T47D (cell line): ENCODE data around the gene TPRG1L.

Source experiments
- DNase-seq, 2 experiments: peaks; one replicate each; pipeline versions ENCODE4 v3.0.0 to v3.0.0-alpha.2; 2011 to 2012; ENCODE audit warnings: low read depth in 1 of 2, low spot score in 1 of 2
- JUND ChIP-seq: IDR thresholded peaks from 2 replicates; pipeline ENCODE4 v1.6.1; 2012; ENCODE audit warnings: low read depth
- in situ Hi-C: cut with HindIII; loops from 2 replicates; pipeline ENCODE4 v1.10.0; 2016; ENCODE audit warnings: low sequenced_read_pairs, low pct_unique_long_range_greater_than_20kb

TPRG1L gene

GRCh38 chr1:3652548-3653285 is 27.9 kb downstream of the TPRG1L start:
- TF ChIP-seq JUND, result no peak
- in situ Hi-C loops, result no loop called here
- peak; percentile 41 to 52 for DNase-seq

GRCh38 chr1:3653286-3653618 is 28.4 kb downstream of the TPRG1L start:
- in situ Hi-C loops, result no loop called here
- no peak for DNase-seq
- no peak for TF ChIP-seq JUND

- in situ Hi-C loops, result no loop called here
- DNase-seq, result no peak
- TF ChIP-seq JUND, result no peak
Measured at GRCh38 chr1:3654549-3655281, 29.9 kb downstream of the TPRG1L start.

DNA sequence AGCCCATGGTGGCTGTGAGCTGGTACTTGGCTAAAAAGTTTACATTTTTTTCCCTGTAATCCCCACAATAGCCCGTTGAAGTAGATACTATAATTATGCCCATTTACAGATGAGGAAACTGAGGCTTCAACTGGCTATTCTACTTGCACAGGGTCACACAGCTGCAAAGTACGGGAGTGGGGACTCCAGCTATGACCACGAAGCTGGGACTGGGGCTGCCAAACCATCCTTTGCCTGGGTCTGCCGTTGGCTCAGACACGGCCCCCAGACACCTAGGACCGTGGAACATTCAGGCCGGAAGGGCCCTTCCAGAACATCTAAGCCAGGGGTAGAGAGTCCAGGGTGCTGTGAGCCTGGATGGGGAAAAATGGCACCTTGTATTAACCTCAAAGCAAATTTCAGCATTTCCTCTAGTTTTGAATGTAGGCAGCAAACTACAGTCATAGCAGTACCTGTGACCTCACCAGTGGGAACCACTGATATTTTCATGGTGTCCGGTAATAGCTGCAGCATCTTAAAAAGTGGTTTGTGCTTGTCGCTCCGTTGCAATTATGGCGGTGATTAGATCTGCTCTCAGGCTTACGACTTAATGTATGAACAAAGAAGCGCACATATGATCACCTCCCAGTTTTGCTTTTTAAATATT is 31.8 kb downstream of the TPRG1L start:
- DNase-seq, result no peak
- TF ChIP-seq JUND, result no peak
- in situ Hi-C loops, result no loop called here

GRCh38 chr1:3657096-3657475 is 32.3 kb downstream of the TPRG1L start:
- DNase-seq, result no peak
- in situ Hi-C loops, result no loop called here
- TF ChIP-seq JUND, result no peak

DNA sequence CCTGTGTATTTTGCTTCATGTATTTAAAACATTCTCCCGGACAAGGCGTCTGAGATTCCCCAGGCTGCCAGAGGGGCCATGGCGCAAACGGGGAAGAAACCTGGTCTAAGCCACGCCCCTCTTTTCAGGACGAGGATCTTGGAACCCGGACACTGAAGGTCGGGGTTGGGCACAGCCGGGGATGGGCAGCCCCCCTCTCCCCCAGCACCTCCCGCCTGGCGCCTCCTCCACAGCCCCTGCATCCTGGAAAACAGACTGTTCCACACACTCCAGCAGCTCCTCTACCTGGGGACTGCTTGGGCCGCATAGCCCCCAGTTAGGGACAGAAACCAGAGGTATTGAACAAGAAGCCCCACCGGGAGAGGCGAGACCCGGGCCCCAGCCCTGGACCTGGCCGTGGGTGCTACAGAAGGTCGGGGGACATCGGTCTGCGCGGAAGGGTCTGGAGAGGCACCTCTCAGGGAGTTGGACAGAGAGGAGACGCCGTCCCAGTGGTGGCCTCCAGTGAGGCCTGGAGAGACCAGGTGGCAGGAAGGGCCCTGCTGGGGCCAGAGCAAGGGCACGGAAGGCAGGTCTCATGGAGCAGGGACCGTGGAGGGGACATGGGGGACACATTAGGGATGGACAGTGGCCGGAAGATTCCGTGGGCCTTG is 32.9 kb downstream of the TPRG1L start:
- no peak for DNase-seq
- in situ Hi-C loops, result no loop called here
- TF ChIP-seq JUND, result no peak

GRCh38 chr1:3658231-3658615 is 33.4 kb downstream of the TPRG1L start:
- in situ Hi-C loops, result no loop called here
- TF ChIP-seq JUND, result no peak
- no peak for DNase-seq

GRCh38 chr1:3659093-3659492 is 34.3 kb downstream of the TPRG1L start:
- in situ Hi-C loops, result no loop called here
- DNase-seq, result no peak
- no peak for TF ChIP-seq JUND

DNA sequence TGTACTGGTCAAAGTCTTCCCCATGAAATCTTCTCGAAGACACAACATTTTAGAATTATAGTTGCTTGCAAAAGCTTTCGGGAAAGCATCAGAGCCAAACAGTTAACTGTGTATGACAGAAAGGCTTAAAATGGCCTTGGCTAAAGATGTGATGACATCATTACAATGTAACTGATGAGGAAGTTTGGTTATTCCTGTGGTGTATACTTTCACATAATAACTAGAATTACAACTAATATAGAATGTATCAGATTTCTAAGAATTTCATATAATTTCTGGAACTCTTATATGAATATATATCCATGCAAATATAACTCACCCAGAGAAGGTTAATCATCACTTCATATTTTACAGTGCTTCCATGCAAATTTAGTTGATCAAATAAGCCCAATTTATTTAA is 35.9 kb downstream of the TPRG1L start:
- TF ChIP-seq JUND, result no peak
- in situ Hi-C loops, result no loop called here

DNA sequence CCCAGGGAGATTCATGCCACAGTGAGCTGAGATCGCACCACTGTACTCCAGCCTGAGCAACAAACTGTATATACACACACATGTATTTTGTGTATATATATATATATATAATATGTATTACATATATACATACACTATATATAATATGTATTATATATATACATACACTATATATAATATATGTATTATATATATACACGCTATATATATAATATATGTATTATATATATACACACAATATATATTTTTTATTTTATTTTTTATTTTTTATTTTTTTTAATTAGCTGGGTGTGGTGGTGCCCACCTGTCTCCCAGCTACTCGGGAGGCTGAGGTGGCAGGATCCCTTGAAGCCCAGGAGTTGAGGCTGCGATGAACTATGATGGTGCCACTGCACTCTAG is 36.8 kb downstream of the TPRG1L start:
- in situ Hi-C loops, result no loop called here
- TF ChIP-seq JUND, result no peak
- DNase-seq, result no peak

More for the DNA sequence above, 35.9 kb downstream of the TPRG1L start:
- DNase-seq, result no peak

DNA sequence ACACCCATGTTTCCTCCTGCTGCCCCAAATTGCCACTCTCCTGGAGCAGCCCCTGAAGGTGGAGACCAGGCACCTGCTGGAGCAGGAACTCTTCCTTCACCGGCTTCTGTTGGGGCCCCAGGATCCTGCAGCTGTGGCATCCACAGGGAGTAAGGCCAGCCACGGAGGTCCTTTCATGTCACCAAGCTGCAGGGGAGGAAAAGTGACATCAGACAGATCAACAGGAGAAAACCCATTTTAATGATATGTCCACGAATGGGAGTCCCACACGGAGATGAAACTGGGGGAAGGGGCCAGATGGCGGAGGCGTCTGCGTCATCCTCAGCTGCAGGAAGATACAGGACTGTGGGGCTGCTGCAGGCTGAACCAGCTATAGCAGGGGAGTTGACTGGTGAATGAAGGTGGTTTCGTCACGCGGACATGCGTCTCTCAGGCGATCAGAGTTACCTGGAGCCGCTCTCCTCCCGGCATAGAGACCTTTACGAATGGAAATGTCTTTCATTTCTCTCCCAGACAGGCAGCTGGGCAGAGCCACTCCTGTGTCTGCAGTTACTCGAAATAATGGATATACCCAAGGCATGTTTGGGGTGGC is 37.4 kb downstream of the TPRG1L start:
- TF ChIP-seq JUND, result no peak
- in situ Hi-C loops, result no loop called here
- DNase-seq, result no peak

- TF ChIP-seq JUND, result no peak
- DNase-seq, result no peak
- in situ Hi-C loops, result no loop called here
Measured at GRCh38 chr1:3663999-3664699, 39.3 kb downstream of the TPRG1L start.
